ENCODE measurements around the gene HBEGF. TPM values are rescaled to one million over a fixed set of nuclear protein-coding genes. Genes with fewer than 3 reads are reported as not detected.

HBEGF gene
- total RNA-seq, 1 experiment from 2014 or later = 3.5 TPM

DNA sequence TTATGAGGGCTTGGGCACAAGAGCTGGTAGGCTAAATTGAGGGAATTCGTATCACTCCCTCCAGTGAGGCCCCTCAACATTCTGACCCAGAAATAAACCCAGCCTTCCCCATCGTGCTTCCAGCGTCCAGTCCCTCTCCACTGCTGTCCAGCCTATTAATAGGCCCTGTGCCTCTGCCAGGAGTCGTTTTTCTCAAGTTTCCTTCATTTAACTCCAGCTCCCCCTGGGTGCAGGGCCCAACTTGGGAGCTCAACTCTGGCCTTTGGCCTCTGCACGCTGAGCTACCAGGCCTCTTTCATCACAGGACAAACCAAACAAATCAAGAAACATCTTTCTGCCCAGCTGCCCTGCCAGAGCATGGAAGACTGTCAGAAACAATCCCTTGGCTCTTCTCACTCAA lies 10.0 kb downstream of the HBEGF start:
- DNase-seq (ENCODE audit: low read depth) = no peak

DNA sequence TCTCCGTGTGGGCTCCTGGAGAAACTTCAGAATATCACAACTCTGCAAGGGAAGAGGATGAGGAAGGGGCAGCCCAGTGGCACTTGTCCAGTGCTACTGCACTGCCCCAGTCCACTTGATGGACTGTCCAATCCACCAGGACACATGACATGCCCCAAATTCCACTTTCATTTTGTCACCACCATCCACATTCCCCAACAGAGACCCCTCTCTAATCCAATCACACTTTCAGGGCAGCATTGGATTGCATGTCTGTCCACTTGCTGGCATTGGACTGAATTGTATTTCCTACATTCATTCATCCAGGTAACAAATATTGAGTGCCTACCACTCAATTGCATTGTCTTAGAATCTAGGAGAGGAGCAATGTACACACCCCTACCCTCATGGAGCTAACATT lies 14.8 kb downstream of the HBEGF start:
- DNase-seq (ENCODE audit: low read depth) = no peak

DNA sequence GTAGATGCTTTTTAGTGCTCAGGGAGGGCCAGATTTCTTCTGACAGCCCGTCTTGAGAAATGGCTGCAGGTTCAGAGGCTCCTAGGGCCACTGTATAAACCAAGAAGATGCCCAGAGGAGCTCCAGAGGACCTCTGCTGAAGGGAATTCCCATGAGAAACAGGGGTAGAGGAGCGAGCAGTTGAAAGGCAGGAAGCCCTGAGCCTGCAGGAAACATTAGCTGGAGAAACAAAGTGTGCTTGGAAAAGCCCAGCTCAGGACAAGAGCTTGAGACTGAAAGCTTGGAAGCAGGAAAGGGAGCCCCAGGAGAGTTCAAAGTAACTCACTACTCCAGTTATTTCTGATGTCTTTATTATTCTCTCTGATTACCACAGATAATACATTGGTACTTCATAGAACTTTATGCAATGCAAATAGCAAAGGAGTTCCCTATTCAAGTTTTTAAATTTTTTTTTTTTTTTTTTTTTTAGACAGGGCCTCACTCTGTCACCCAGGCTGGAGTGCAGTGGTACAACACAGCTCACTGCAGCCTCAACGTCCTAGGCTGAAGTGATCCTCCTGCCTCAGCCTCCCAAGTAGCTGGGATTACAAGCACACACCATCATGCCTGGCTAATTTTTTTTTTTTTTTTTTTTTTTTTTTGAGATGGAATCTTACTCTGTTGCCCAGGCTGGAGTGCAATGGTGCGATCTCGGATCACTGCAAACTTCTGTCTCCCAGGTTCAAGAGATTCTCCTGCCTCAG lies 16.5 kb downstream of the HBEGF start:
- no peak for DNase-seq (ENCODE audit: low read depth)

DNA sequence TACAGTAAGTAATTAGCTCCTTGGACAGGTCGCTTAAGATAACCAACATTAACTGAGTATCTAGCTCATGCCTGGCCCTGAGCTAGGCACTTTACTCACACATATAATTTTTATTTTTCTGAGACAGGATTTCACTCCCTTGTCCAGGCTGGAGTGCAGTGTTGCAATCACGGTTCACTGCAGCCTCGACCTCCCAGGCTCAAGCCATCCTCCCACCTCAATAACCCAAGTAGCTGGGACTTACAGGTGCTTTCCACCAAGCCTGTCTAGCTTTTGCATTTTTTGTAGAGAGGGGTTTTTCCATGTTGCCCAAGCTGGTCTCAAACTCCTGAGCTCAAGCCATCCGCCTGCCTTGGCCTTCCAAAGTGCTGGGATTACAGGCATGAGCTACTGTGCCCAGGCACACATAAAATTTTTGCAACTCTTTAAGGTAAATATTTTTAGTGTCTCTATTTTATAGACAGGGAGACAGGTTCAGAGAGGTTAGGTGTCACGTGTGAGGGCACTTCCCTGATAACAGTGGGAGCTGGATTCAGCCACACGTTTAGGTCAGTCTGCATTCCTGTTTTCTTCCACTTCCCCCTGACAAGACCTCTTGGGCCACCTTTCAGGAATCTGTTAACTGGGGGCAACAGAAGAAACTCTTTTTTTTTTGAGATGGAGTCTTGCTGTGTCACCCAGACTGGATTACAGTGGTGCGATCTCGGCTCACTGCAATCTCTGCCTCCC lies 18.2 kb downstream of the HBEGF start:
- no peak for DNase-seq (ENCODE audit: low read depth)

DNA sequence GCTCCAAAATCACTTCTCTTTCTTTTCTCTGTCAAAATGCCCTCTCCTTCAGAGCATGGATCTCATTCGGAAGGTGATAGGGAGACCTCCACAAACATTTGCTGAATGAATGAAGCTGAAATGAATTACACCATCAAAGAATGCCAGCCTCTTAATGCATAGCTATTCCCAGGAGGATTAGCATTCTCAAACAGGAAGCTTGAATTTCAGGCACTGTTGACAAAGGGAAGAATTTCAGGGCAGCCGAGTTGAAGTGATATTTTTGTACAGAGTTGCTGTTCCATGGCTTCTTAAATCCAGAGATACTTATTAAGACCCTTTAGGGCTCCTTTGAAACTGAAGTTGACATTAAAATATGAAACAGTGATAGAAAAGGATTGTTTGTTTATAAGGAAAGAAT lies 18.8 kb downstream of the HBEGF start:
- no peak for DNase-seq (ENCODE audit: low read depth)

DNA sequence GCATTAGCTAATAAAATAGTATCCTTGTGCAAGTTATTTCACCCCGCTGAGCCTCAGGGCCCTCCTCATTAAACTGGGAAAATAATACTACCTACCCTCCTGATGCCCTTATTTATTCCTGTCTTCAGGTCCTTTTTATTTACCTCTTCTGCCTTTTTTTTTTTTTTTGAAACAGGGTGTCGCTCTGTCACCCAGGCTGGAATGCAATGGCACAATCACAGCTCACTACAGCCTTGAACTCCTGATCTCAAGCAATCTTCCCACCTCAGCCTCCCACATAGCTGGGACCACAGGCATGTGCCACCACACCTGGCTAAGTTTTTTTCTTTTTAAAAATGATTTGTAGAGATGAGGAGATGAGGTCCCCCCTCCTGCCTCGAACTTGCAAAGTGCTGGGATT lies 20.9 kb downstream of the HBEGF start:
- DNase-seq (ENCODE audit: low read depth) = no peak

DNA sequence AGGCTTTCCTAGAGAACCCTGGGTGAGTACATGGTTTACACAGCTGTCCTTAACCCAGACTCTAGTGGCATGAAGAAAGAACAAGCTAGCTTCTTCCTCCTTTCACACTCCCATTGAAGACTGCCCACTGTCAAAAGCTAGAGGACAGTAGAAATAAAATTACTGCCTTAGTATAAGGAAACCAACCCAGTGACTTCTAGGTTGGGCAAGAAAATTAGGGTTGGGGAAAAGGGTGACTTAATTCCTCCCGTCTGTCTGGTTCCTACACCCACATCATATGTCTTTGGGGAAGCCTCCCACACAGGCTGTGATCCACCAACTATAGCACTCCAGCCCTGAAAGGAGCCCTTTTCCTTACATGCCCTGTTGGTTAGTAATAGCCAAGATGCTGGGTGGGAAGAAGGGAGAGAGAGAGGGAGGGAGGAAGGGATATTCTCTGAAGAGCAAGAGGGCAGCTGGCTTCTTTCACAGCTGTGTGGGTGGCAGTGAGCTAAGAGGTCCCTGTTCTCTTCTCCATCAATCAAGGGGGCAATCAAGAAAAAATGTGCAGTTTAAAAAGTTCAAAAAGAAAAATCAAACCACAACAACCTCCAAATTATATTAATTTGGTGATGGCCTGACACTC lies 21.7 kb downstream of the HBEGF start:
- DNase-seq (ENCODE audit: low read depth) = peak; percentile 51

DNA sequence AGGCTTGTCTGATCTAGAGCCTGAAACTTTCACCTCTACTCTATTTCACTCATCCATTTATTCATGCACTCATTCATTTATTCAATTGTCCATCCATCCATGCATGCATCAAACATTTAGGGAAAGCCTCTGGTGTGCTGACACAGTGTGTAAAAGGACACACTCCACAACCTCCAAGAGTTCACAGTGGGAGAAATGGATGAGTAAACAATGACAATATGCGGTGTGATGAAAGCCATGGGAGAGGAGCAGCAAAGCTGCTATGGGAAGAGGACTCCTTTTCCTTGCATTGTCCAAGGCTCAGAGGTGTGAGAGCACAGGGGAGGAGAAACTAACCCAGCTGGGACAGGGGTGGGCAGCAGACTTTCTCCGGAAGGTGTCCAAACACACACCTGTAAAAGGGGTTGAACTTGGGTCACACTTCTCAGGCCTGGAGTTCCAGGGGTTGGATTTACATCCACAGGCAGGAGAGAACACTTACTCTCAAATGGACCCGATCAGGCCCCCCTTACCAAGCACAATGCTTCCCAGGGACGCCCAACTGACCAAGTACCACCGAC lies 22.3 kb downstream of the HBEGF start:
- no peak for DNase-seq (ENCODE audit: low read depth)

DNA sequence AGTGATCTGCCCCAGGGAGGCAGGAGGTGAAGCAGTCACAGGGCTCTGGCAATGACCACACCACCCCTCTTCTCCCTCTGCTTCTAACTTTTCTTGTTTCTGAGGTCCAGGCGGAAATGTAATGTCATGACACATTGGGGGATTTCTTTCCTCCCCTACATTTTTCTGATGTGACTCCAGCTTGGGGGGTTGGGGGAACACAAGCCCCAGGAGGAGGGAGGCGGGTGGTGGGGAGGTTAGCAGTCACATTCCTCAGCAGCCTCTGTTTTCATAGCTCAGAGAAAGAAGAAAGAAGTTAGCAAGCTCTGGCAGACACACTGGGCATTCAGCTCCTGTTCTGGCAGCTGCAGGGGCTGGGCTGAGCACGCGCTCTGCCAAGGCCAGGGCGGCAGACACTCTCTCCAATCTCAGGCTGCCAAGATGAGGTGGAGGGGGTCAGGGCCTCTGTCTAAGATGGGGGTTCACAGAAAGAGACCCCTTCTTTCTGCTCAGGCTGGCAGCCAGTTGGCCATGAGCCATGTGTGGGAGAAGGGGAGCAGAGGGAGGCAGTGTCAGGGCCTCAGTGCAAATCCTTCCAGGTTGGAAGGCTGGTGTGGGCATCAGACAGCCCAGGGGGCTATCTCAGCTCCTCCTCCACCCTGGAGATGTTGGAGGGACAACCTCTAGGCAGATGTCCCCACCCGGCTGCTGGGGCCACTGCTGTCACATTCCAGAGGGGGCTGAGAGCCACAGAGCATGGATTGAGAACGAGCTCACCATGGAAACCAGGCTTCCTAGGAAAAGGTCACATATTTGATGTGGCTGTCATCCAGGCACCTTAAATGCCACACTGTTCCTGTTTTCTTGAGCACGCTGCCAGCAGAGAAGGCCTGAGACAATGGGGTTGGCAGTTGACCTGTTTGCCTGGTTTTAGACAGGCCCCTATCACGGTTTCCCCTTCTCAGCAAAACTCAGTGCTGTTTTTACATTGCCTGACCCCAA lies 23.4 kb downstream of the HBEGF start:
- peak; percentile 89 for DNase-seq (ENCODE audit: low read depth)

DNA sequence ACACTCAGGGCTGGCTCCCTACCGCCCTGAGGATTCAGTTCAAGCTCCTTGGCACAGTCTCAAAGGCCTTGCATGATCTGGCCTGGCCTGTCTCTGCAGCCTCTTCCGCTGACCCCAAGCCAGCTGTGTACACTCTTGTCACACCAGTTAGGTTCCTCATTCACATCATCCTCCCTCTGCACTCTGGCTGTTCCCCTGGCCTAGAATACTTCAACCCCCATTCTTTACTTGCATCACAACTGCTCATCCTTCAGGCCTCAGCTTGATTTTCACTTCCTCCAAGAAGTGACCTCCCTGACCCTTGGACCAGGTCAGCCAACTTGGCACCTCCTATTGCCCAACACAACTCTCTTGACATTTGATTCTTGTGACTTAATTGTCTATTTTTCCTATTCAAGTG lies 24.6 kb downstream of the HBEGF start:
- no peak for DNase-seq (ENCODE audit: low read depth)

DNA sequence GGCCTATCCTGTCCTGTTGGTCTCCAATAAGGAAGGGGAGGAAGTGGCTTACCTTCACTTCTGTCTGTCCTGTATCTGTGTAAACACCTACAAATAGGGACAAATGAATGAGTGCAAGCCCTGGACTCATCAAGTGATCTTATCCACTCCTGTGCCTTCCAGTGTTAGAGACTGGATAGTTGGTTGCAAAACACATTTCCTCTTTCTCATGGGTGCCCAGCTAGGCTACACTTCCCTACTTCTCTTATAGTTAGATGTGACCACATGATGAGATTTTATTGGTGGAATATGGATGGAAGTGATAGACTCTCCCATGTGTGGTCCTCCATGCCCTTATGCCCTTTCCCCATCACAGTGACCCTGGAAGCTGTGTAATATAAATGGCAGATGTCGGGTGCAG lies 26.6 kb downstream of the HBEGF start:
- no peak for DNase-seq (ENCODE audit: low read depth)

DNA sequence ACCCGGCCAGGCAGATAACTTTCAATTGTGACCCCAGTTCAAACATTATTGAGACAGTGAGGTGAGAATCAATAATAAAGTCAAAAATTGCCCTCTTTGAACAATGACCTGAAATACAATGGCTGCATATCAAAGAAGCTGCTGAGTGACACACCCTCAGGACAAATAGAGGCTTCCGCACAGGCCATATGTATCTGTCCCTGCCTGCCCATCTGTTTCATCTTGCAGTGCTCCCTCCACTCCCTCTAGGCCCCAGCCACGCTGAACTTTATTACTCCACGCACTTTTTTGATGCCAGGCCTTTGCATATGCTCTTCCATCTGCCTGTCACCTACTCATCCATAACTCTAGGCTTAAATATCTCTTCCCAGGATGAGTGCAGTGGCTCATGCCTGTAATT lies 27.6 kb downstream of the HBEGF start:
- no peak for DNase-seq (ENCODE audit: low read depth)

DNA sequence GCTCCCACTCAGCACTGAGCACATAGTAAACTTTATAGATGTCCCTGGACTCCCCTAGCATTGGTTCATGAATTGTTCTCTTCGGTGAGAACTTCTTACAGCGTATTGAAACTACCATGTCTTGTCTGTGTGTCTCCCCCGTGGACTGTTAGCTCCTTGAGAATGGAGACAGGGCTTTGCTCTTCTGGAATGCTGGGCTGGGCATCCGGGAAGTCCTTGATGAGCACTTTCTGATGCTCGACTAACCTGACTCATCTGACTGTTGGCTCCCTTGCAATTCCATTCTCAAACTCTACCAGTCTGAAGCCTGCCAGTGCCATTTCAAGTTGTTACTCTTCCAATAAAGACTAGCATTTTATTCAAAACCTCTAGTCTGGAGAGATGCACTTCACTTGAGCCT lies 28.5 kb downstream of the HBEGF start:
- DNase-seq (ENCODE audit: low read depth) = peak; percentile 56

DNA sequence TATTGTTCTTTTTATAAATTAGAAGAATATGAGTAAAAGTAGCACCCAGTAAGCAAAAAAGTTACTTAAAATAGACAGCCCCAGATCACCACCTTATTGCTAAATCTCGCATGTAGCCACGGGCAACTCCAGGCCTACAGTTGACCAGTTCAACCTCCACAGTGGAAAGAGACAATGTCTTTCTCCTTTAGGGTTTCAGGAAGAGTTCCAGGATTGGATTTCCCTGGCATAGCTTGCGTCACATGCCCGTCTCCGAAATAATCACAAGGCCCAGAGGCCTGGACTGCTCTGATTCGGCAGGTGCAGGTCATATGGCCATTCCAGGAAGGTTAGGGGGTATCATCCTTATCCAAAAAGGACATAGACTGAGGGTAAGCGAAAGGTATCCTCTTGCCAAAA lies 33.6 kb downstream of the HBEGF start:
- DNase-seq (ENCODE audit: low read depth) = no peak

DNA sequence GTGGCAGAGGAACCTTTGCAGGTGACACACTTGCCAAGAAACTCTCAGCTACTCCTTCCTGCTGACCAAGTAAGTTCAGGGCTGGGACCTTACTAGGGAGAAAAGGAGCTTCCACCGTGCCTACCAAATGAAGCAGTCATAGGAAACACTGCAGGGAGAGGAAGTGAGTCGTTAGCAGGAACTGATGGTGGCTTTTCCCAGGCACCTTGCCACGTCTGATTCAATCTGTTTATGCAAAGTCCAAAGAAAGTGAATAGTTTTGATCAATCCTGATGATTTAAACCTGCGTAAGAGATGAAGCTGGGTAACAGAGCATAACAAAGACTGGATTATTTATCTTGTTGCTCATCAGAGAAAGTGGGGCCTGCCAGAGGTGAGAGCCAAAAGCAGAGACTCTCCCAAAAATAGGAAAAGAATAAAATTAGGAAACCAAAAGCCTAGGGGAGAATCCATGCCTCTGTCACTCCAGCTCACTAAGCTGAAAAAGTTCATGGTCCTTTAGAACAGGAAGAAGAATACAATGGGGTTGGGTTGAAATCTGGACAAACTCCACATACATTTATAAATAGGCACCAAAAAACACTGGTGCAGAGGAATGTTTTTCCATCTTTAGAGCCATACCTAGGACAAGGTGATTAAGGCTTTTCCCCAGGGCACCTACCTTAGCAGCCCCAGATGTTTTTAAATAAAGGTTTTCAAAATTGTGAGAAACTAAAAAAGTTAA lies 34.2 kb downstream of the HBEGF start:
- peak; percentile 85 for DNase-seq (ENCODE audit: low read depth)

DNA sequence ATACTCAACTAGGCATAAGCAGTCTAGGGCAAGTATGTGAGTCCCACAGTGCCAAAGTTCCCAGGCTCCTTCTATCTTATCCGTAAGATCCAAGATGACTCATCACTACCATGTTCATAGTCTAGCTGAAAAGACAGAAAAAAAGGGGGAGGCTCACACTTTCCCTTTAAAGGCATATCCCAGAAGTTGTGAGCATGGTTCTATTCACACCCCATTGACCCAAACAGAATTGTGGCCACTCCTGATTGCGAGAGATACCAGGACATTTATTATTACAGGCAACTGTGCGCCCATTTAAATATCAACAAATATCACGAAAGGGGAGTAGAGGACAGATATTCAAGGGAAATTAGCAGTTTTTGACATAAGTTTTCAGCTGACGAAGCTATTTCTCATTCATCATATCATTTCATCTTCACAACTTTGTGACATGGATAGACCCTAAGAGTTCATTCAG lies 35.4 kb downstream of the HBEGF start:
- DNase-seq (ENCODE audit: low read depth) = peak; percentile 88

DNA sequence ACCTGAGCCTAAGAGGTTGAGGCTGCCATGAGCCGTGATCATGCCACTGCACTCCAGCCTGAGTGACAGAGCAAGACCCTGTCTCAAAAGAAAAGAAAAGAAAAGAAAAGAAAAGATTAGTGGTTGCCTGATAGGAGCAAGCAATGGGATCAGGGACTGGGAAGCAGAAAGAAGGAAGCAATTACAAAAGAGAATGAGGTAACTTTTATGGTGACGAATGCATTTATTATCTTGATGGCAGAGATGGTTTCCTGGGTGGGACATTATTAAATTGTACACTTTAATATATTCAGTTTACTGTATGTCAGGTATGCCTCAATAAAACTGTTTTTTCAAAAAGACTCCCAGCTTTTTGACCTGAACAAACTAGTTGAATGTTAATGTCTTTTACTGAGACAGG lies 36.0 kb downstream of the HBEGF start:
- DNase-seq (ENCODE audit: low read depth) = no peak

DNA sequence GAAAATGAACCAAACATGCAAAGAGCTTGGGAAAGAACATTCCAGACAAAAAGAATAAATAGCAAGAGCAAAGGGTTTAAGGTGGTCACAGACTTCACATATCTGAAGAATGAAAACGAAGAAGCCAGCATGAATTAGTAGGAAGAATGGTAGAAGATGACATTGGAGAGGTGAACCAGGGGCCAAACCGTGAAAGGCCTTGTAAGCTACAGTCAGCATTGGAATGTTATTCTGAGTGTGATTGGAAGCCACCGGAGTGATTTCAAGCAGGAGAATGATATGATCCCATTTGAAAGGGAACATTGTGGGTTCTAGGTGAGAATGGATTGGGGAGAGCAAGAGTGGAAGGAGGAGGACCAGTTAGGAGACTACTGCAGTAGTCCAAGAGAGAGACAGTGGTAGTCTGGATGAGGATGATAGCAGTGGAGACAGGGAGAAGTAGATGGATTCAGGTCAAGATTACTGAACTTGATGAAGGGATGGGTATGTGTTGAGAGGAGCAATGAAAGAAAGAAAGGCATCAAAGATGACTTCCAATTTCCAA lies 36.6 kb downstream of the HBEGF start:
- no peak for DNase-seq (ENCODE audit: low read depth)

DNA sequence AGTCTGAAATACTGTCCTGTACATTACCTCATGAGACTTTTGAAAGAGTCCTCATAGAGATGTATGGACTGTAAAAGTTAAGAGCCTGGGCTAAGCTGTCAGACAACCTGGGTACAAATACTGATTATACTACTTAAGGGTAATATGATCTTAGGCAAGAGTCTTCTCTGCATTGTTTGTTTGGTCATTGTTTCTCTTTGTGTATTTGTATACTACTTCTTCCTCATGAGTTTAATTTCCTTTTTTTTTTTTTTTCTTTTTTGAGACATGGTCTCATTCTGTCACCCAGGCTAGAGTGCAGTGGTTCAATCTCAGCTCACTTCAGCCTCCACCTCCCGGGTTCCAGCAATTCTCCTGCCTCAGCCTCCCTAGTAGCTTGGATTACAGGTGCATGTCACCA lies 40.9 kb downstream of the HBEGF start:
- DNase-seq (ENCODE audit: low read depth) = no peak

DNA sequence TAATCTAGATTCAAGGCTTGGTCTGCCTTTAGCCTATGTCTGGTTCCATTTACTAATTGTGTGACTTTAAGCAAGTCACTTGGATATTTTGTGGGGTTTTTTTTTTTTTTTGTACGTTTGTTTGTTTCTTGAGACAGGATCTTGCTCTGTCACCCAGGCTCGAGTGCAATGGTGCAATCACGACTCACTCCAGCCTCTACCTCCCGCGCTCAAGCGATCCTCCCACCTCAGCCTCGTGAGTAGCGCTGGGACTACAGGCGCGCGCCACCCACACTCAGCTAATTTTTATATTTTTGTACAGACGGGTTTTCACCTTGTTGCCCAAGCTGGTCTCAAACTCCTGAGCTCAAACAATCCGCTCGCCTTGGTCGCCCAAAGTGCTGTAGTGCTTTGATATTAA lies 42.4 kb downstream of the HBEGF start:
- DNase-seq (ENCODE audit: low read depth) = no peak

All from RPMI7951 (cell line).